ENCODE results near the gene C1orf94.
"Not testable (repeated sequence)": the region's sequence is repeated elsewhere in the genome, so short reads cannot be mapped to it uniquely, and the experiment has no call there.

The C1orf94 gene

DNA sequence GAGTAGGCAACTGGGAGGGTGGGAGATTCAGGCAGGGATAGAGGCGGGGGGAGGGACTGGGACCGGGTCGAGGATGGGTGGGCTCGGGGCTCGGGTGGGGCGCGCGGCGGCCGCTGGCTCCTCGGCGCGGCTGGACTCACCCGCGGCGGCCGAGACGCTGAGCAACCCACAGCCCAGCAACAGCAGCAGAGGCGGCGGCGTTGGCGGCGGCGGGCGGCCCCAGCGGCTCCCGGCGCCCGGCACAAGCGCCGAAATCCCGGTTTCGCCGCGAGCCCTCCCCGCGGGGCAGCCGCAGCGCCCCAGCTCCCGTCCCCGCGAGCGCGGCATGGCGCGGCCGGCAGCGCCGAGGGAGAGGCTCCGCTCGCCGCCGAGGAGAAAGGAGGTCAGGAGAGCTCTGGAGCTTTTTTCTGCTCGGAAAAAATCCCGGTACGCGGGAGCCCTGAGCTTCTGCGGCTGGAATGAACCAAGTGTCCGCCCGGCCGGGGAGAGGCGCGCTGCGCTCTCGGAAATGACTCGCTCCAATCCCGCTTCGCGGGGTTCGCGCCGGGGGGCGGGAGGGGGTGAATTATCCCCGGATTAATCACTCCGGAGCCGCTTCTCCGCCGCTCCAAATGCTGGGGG is 11.8 kb upstream of the C1orf94 start, which contains the start of gene CSMD2:
CSMD2 (minus strand) TSS at position 460 of the 621 bp plus-strand sequence; CDS start at position 327, 133 bp downstream.
- peak within 1 kb of the TSS; percentile 69 for H3K4me3 ChIP-seq (ENCODE audit: low read depth, low read length)

- peak overlapping the region; percentile 69 for H3K4me3 ChIP-seq (ENCODE audit: low read depth, low read length)
Observed at GRCh38 chr1:34165422-34165921, 11.2 kb upstream of the C1orf94 start.

- H3K4me3 ChIP-seq (ENCODE audit: low read depth, low read length) = peak overlapping the region; percentile 33
Observed at GRCh38 chr1:34166191-34166624, 10.5 kb upstream of the C1orf94 start.

- peak overlapping the region; percentile 33 for H3K4me3 ChIP-seq (ENCODE audit: low read depth, low read length)
Observed at GRCh38 chr1:34166625-34167361, 9.9 kb upstream of the C1orf94 start.

DNA sequence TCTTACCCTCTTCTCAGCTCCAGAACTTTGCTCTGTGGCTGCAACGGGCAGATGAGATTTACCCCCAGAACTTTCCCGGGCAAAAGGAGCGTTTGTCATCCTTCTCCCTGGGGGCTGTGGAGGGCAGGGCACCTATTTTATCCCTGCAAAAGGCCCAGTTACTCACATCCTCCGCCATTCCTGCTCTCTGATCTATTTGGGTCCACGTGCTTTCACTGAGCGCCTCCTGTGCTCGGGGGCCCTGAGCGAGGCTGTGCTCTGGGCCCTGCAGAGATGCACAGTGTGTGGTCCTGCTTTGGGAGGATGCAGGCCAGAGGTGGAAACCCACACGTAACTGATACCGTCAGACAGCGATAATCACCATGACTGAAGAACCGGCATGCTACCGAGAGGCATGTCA is 9.3 kb upstream of the C1orf94 start:
- no peak overlapping the region for H3K4me3 ChIP-seq (ENCODE audit: low read depth, low read length)

- no peak overlapping the region for H3K4me3 ChIP-seq (ENCODE audit: low read depth, low read length)
Observed at GRCh38 chr1:34175744-34176143, 963 bp upstream of the C1orf94 start.

- no peak overlapping the region for H3K4me3 ChIP-seq (ENCODE audit: low read depth, low read length)
Observed at GRCh38 chr1:34178072-34178471, 1.4 kb downstream of the C1orf94 start.

DNA sequence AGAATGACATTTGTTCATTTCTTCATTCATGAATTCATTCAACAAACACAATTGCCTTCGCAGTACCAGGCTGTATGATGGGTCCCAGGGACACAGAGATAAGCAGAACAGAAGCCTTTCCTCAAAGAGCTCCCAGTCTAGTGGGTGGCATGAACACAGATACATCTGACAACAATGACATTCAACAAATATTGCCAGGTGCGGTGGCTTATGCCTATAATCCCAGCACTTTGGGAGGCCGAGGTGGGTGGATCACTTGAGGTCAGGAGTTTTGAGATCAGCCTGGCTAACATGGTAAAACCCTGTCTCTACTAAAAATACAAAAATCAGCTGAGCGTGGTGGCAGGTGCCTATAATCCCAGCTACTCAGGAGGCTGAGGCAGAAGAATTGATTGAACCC is 6.7 kb downstream of the C1orf94 start:
- not testable (repeated sequence) for H3K4me3 ChIP-seq (ENCODE audit: low read depth, low read length)

- no peak overlapping the region for H3K4me3 ChIP-seq (ENCODE audit: low read depth, low read length)
Observed at GRCh38 chr1:34186741-34187494, 10.2 kb downstream of the C1orf94 start.

GRCh38 chr1:34188418-34188817 is 11.7 kb downstream of the C1orf94 start:
- H3K4me3 ChIP-seq (ENCODE audit: low read depth, low read length) = no peak overlapping the region

DNA sequence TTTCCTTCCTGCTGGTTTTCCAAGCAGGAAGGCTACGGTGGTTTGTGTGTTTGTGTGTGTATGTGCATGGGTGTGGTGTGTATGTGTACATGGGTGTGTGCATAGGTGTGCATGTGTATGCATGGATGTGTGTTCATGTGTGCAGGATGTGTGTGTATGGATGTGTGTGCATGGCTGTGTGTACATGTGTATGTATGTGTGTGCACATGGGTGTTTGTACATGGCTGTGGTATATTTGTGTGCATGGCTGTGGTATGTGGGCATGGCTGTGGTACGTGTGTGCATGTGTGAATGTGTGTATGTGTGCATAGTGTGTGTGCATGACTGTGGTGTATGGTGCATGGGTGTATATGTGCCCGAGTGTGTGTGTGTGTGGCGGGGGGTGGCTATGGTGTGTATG is 12.3 kb downstream of the C1orf94 start:
- no peak overlapping the region for H3K4me3 ChIP-seq (ENCODE audit: low read depth, low read length)

- no peak overlapping the region for H3K4me3 ChIP-seq (ENCODE audit: low read depth, low read length)
Observed at GRCh38 chr1:34190692-34191091, 14.0 kb downstream of the C1orf94 start.

DNA sequence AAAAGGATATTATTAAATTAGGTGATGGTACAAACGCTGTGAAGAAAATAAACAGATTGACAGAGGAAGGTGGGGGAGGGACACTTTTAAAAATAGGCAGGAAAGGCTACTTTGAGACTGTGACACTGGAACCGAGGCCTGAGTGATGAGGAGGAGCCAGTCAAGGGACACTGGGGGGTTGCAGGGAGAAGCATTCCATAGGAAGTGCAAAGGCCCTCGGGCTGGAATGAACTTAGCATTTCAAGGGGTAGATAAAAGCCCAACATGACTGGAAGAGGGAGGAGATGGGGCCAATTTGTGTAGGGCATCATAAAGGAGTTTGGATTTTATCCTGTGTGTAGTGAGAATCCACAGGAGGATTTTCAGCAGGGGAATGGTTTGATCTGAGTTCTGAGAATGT is 15.9 kb downstream of the C1orf94 start:
- no peak overlapping the region for H3K4me3 ChIP-seq (ENCODE audit: low read depth, low read length)

DNA sequence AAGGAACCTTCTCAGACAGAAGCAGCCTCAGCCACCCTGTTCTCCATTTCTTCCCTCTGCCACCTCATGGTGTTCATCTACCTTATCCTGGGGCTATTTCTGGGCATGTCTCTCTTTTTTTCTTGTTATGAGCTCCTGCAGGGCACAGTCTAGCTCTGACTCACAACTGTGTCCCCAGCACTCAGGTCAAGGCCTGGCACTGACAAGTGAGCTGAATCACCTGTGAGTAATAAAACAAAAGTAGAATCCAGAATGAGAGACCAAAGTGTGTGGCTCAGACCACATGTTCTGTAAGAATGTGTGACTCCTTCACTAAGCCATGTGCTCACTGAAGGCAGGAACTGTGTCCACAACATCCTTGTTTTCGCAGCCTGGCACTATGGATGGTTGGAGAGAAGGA is 23.2 kb downstream of the C1orf94 start:
- H3K4me3 ChIP-seq (ENCODE audit: low read depth, low read length) = no peak overlapping the region

- H3K4me3 ChIP-seq (ENCODE audit: low read depth, low read length) = no peak overlapping the region
Observed at GRCh38 chr1:34212673-34213072, 36.0 kb downstream of the C1orf94 start.

- H3K4me3 ChIP-seq (ENCODE audit: low read depth, low read length) = no peak overlapping the region
Observed at GRCh38 chr1:34213956-34214355, 37.2 kb downstream of the C1orf94 start.

DNA sequence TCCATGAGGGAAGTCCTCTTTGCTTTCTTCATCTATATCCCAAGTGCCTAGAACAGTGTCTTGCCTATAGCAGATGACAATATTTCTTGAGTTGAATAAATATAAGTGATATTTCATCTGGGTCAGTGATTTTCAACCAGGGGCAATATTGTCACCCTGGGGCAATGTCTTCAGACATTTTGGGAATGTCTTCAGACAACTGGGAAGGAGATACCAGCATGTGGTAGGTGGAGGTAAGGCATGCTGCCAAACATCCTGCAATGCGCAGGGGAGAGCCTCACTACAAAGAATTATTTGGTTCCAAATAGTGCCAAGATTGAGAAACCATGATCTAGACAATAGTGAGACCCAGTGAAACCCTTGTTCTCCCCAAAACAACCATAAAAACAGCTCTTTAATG is 54.7 kb downstream of the C1orf94 start:
- no peak overlapping the region for H3K4me3 ChIP-seq (ENCODE audit: low read depth, low read length)

GRCh38 chr1:34235594-34235993 is 58.9 kb downstream of the C1orf94 start:
- H3K4me3 ChIP-seq (ENCODE audit: low read depth, low read length) = no peak overlapping the region

DNA sequence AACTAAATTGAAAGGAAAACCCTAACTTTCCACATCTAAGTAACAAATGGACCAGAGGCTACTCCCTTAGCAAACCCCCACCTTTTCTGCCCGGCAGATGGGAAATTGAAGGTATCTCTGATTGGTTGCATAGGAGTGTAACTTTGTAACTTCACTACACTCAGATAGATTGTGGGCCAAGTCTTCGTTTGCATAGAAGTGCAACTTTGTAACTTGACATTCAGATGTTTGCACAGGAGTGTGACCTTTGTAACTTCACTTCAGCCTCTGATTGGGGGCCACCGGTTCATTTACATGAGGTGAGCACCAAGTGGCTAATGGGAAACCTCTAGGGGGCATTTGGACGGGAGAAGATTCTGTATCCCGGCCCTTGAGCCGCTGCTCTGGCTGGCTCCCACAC is 59.4 kb downstream of the C1orf94 start:
- no peak overlapping the region for H3K4me3 ChIP-seq (ENCODE audit: low read depth, low read length)

DNA sequence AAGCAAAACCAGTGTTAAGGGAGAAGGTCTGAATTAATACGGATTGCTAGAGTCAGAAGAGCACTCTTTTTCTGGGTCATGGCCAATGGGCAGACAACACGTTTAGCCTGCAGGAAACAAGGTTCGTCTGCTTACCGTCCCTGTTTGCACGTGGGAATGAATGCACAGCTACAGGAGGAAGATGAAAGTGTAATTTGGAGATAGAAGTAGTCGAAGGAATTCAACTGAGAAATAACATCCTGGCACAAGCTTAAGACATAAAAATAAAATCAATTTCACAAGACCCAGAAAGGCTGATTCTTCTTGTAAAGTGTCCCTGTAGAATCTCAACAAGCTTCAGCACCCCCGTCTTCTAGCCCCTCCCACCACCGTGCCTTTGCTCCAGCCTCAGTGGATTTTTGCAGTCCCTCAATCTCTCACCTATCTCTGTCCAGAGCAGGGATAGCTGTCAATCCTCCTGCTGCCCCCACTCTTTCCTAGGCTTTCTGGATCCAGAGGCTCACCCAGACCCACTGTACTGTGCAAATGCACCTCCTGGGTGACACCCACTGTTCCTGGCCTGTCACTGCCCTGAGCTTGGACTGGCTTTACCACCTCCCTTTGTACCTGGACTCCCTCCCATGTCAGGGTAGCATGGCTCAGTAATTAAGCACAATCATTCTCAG is 60.6 kb downstream of the C1orf94 start:
- H3K4me3 ChIP-seq (ENCODE audit: low read depth, low read length) = no peak overlapping the region

GRCh38 chr1:34245967-34246366 is 69.3 kb downstream of the C1orf94 start:
- H3K4me3 ChIP-seq (ENCODE audit: low read depth, low read length) = no peak overlapping the region

All from iPS-11a (cell line).